SU-DHL-6 (cell line): Measurements from ENCODE around the gene RGL4.

Source experiments
- EZH2phosphoT487 ChIP-seq: fragments of 200-600 bp; sonication (generic), shearing (Covaris generic); conservative IDR thresholded peaks from 2 replicates; pipeline ENCODE4 v1.6.1; 2018; ENCODE audit warnings: mild to moderate bottlenecking, antibody characterized with exemption, low read length, moderate library complexity, mixed read lengths
- TF ChIP-seq, protein P1 (sequence below): fragments of 200-600 bp; sonication (generic); IDR thresholded peaks from one replicate; pipeline ENCODE4 v1.5.1; 2017; ENCODE audit warnings: antibody characterized with exemption, mild to moderate bottlenecking, low read length, moderate library complexity; ENCODE audit not compliant: insufficient read depth, poor library complexity, severe bottlenecking

DNA sequence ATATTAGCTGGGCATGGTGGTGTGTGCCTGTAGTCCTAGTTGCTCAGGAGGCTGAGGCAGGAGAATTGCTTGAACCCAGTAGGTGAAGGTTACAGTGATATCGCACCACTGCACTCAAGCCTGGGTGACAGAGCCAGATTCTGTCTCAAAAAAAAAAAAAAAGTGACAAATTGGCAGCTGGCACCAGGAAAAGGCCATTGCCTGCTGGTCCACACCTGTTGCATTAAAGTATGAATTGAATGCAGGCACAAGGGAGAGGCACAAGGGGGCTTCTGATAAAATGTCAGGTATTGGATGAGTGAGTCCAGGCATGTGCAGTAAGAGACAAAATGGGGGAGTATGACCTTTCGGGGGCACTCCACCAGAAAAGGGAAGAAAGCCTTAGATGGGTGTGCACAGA is 31.9 kb downstream of the RGL4 start:
- no peak for TF ChIP-seq EZH2phosphoT487
- TF ChIP-seq, protein P1, sequence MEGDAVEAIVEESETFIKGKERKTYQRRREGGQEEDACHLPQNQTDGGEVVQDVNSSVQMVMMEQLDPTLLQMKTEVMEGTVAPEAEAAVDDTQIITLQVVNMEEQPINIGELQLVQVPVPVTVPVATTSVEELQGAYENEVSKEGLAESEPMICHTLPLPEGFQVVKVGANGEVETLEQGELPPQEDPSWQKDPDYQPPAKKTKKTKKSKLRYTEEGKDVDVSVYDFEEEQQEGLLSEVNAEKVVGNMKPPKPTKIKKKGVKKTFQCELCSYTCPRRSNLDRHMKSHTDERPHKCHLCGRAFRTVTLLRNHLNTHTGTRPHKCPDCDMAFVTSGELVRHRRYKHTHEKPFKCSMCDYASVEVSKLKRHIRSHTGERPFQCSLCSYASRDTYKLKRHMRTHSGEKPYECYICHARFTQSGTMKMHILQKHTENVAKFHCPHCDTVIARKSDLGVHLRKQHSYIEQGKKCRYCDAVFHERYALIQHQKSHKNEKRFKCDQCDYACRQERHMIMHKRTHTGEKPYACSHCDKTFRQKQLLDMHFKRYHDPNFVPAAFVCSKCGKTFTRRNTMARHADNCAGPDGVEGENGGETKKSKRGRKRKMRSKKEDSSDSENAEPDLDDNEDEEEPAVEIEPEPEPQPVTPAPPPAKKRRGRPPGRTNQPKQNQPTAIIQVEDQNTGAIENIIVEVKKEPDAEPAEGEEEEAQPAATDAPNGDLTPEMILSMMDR = no peak
